ENCODE measurements around the gene SLC9C1.

DNA sequence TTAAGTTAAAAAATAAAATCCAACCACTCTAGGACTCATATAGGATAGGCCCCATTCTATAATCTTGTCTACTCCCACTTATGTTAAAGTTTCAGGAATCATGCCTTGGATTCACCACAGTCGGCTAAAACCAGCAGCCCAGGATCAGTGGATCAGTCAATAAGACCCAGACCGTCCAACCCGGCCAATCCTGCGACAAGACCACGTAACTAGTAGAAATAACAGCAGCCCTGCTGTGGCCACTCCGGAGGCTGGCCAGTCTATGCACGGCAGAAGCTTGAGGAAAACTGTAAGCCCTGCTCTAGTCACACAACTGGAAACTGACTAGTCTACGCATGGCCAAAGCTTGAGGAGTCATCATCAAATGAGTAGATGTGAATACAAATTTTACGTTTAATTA lies 12.8 kb upstream of the SLC9C1 start:
- no peak for TF ChIP-seq EZH2phosphoT487 (IDR thresholded peaks at IDR 0.05; ENCODE audit: low read depth, severe bottlenecking, unreplicated experiment)
- TF ChIP-seq, protein P1, sequence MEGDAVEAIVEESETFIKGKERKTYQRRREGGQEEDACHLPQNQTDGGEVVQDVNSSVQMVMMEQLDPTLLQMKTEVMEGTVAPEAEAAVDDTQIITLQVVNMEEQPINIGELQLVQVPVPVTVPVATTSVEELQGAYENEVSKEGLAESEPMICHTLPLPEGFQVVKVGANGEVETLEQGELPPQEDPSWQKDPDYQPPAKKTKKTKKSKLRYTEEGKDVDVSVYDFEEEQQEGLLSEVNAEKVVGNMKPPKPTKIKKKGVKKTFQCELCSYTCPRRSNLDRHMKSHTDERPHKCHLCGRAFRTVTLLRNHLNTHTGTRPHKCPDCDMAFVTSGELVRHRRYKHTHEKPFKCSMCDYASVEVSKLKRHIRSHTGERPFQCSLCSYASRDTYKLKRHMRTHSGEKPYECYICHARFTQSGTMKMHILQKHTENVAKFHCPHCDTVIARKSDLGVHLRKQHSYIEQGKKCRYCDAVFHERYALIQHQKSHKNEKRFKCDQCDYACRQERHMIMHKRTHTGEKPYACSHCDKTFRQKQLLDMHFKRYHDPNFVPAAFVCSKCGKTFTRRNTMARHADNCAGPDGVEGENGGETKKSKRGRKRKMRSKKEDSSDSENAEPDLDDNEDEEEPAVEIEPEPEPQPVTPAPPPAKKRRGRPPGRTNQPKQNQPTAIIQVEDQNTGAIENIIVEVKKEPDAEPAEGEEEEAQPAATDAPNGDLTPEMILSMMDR (IDR thresholded peaks at IDR 0.05; ENCODE audit: poor library complexity), result no peak
- TF ChIP-seq EZH2 (IDR thresholded peaks at IDR 0.05; ENCODE audit: borderline replicate concordance), result no peak
